ENCODE results near the gene GALNT14. TPM values are rescaled to one million over a fixed set of nuclear protein-coding genes. Genes with fewer than 3 reads are reported as not detected.

The GALNT14 gene
- total RNA-seq, 1 donor from 2014 or later, result 0.20 TPM

DNA sequence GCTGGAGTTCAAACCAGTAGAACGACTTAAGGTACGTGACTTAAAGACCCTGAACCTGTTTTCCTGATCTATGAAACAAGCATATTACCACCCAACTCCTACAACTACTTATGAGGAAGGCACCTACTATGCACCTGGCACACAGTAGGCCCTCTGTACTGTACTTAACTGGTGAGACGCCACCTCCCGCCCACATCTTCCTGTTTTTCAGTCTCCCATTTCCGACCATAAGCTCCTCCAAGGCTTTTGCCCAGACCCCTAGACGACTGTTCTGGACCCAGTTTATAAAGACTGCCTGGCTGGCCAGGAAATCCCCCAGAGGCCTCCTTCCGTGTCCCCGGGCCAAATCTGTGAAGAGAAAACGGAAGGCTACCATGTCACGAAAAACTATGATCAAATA, 1.5 kb downstream of the GALNT14 start:
- intact Hi-C loops (cut with micrococcal nuclease), result no loop called here

DNA sequence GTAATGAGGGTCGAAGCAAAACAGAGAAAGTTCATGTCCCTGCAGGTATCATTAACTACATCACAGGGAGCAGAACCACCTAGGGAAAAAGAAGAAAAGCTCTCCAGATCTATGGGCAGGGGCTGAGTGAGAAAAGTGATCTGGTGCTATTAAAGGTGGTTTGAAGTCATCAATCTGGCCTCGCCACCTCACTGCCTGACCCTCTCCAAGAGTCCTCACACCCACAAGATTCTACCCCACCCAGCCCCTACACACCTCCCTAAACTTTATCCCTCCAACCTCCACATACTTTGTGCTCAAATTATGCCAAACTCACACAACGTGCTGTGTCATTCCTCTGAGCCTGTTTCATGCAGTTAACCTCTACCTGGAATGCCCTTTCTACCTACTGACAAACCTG, 2.2 kb downstream of the GALNT14 start:
- intact Hi-C loops (cut with micrococcal nuclease), result no loop called here

DNA sequence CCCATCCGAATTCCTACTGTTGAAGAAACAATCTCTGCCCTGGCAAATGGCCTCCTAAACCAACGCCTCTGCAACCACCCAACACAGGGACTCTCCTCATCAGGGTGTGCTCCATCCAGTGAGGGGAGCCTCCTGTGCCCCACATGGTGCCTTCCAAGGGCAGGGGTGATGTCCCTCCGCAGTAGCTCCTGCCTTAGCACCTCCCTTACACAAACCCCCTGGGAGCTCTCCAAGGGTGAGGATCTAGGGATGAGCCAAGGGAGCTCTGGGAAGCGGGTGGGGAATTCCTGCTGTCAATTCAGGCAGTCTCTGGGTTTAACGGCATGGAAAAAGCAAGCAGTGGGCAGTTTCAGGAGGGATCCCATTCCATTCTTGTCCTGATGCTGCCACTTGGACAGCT, 3.8 kb downstream of the GALNT14 start:
- intact Hi-C loops (cut with micrococcal nuclease), result no loop called here

DNA sequence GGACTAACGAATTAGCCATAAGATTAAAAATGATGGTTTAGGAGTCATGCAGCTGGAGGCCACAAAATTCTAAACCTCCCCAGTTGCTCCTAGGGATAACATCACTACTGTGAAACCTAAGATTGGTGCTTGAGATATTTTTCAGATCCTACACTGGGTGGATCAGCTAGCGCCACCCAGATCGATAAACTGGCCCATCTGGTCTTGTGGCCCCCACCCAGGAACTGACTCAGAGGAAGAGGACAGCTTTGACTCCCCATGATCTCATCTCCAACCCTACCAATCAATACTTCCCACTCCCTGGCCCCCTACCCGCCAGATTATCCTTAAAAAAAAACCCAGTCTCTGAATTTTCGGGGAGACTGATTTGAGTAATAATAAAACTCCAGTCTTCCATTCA, 5.5 kb downstream of the GALNT14 start:
- intact Hi-C loops (cut with micrococcal nuclease), result no loop called here

DNA sequence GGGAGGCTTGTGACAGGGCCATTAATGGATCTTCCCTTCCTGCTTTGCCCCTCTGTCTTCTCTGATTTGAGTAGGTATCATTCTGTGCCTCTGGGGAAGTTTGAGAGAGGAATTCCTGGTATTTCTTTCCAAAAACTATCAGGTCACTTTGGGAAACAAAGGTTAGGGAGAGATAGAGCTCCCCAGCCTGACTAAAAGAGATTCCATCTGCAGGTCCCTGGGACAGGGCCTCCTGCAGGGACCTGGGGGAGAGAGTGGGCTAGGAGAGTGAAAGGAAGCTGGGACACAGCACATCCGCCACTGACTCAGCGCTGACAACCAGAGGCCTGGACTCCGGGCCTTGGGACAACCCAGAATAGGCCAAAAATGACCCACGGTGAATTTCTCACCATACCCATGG, 6.4 kb downstream of the GALNT14 start:
- intact Hi-C loops (cut with micrococcal nuclease), result no loop called here

DNA sequence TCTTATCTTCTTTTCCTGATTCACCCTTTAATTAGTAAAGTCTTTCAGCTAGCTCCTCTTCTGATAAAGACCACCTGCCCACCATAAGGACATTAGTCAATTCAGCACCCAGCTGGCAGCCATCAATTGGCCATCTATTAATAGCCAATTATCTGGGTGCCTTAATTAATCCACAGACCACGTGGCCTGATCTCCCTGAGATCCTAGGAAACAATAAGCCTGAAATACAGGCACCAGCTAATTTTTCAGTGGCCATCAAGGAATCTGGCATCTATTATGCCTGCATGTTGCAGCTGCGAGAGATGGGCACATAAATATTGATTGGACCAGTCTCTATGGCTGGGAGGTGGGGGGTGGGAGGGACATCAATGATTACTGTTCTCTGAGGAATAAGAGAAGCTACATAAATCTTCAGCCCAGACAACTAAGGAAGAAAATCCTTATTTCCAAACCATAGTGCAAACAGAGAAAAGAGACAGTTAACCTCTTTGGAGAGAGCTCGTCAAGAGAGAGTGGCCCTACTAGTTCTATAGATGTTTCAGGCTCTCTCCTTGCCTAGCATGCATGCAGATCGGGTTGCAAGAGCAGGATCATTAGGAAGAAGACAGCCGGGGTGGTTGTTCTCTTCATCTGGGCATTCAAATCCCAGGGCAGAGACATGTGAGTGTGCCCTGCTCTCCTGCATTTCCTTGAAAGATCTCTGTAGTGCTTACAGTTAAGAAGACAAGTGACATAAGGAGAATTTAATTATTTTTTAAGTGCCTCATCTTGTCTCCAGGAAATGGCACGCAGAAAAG, 8.7 kb downstream of the GALNT14 start:
- intact Hi-C loops (cut with micrococcal nuclease), result no loop called here

DNA sequence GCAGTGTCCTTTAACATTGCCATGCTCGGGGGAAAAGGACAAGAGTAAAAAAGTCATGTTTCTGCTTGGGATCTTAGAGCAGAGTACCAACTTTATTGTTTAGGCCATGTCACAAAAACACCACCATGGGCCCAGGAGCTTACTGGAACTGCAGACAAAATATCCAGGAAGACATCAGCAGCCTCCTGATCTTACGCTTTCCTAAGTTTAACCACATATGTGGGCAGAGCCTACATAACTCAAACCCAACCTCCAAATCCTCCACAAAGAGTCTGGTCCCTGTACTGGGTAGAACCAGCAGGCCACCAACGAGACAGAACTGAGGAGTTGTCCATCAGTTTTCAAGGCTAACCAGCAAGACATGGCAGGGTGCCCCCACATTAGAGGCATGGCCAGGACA, 10.3 kb downstream of the GALNT14 start:
- intact Hi-C loops (cut with micrococcal nuclease), result no loop called here

DNA sequence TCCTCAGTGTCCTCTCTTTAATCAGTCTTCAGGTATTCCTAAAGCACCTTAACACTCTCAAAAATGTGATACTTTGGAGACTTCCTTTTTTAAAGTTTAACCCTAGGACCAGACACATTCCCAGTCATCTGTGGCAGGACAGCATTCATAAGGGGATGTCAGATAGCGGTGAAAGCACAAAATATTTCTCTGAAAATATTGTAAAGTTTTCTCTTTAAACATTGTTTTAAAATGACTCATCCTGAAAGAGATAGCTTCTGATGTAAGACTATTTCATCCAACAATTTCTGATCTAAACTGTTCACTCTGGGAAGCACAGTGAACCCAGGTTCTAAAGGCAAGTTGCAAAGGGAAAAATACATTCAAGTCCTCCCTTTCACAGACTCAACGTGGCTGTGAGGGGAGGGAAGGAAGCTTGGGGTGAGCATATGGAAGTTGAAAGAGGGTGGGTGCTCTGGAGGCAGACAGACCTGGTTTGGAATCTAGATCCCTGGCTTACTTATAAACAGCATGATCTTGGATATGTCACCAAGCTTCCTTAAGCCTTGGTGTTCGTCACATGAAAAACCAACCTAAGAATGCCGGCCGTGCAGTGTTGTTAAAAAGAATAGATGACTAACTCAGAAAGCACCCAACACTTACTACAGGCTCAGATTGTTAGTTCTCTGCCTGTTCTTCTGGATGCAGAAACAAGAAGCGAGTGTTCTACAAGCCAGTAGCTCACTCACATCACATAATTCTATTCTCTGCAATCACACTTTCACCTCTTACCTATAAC, 12.1 kb downstream of the GALNT14 start:
- intact Hi-C loops (cut with micrococcal nuclease), result no loop called here

DNA sequence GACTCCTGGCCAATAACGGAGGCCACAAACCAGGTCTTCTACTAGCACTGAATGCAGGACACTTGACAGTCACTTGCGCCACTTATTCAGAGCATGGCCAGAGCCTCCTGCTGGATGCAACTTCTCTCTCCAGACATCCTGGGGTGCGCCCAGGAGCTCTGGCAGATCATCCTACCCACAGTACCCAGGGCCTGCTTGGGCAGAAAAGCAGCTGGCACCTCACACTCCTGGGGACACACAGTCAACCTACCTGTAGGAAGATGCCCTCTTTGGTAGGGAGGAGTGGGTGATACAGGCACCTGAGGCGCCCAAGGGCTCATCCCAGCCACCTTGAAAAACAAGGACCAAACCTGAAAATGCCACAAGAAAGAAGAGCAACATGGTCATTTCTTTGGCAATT, 13.3 kb downstream of the GALNT14 start:
- intact Hi-C loops (cut with micrococcal nuclease), result no loop called here

DNA sequence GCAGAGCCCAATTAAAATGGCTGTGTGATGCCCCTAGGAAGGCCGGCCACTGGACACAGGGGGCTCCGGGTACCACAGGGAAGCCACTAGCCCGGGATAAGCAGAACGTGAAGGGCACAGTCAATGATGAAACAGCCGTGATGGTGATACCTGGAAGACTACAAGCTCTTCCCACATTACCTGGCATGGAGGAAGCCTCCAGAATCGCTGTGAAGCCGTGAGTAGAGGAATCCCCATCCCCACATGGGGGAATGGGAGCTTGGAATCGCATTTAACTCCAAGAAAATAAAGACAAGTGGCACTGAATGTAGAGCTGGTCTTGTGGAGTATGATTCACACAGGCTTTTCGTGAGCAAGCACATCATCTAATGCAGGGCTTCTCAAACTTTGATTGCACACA, 16.1 kb downstream of the GALNT14 start:
- intact Hi-C loops (cut with micrococcal nuclease), result no loop called here

DNA sequence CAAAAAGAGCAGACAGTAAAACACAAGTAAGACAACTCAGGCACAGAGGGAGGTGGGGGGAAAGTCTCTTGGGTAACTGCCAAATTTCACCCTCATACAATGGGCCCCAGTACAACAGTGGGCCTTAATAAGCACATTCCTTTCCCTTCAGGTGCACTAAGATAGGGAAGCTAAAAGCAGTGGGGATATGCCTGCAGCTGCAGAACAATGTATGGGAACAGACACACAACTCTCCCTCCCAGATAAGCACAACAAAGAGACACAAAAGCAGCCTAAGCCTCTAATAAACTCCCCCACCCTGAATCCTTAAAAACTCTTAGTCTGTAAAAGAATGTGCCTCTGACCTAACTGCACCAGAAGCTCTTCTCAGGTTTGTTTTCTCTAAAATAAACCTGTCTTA, 24.5 kb downstream of the GALNT14 start:
- intact Hi-C loops (cut with micrococcal nuclease), result no loop called here

DNA sequence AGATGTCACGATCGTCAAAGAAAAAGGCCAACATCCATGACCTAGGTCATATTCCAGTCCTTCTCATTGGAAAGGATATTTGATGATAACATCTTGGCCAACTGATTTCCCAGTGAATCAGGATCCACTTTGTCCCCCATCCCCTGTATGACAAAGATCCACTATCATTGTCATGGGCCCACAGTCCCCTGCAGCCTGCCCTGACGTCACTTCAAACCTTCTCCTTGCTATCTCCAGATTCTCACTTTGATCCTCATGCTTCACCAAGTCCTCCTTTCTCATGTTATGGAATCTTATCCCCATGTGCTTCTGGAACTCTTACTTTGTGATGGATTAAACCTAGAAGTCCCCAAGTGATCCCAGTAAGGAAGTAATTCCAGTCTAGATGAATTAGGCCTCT, 25.7 kb downstream of the GALNT14 start:
- intact Hi-C loops (cut with micrococcal nuclease), result no loop called here

DNA sequence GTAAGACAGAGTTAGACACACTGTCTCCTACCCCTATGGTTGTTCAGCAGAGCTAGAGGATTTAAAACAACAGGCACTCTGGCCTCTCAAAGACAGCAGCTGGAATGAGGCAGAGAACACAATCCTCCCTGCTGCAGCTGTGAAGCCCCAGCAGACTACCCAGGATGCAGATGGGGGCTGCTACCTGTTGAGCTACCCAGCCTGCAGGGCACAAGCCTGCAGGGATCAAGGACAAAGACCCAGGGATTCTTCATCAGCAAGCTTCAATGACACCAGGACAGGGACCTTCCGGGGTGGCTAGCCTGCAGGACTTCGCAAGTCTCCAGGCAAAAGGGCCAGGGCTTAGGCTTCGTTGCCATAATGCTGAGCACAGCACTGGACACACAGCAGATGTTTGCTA, 27.2 kb downstream of the GALNT14 start:
- intact Hi-C loops (cut with micrococcal nuclease), result no loop called here

DNA sequence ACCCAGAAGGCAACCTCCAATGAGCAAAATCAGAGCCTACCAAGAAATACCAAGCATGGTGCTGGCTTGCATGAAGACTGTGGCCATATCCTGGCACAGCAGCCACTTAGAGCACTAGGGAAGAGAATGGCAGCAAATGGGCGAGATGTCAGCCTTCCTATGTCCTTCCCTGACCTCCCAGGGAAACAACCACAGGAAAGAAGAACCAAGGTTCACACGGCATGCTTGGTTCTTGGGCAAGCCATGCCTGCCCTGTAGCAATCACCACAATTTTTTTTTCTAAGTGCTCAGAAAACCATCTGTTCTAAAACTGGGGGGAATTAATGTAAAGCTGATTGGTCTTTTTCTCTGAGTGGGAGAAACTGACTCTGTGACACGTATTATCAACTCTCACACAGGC, 27.8 kb downstream of the GALNT14 start:
- intact Hi-C loops (cut with micrococcal nuclease), result no loop called here

DNA sequence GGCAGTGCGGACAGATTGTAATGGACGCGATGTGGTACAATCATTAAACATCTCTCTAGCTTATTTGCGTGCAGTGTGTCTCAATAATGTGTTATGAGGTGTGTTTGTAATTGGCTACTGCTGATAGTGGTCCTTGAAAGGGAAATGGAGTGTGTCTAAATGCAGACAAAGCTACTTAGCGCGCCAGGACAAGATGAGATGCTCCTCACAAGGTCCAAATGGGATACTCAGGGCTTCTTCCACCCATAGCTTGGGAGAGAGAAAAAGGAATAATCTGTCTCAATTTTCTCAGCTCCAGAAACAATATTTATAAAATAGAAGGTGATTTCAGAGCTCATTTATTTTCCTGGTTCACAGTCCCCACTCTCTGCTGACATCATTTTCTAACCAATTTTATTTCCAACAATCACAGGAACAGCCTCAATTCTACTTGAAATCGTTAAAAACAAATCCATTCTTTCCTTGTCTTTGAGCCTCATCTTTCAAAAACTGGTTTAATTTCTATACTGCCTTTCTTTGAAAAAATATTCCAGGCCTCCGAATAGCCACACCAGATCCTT, 28.5 kb downstream of the GALNT14 start:
- intact Hi-C loops (cut with micrococcal nuclease), result no loop called here

DNA sequence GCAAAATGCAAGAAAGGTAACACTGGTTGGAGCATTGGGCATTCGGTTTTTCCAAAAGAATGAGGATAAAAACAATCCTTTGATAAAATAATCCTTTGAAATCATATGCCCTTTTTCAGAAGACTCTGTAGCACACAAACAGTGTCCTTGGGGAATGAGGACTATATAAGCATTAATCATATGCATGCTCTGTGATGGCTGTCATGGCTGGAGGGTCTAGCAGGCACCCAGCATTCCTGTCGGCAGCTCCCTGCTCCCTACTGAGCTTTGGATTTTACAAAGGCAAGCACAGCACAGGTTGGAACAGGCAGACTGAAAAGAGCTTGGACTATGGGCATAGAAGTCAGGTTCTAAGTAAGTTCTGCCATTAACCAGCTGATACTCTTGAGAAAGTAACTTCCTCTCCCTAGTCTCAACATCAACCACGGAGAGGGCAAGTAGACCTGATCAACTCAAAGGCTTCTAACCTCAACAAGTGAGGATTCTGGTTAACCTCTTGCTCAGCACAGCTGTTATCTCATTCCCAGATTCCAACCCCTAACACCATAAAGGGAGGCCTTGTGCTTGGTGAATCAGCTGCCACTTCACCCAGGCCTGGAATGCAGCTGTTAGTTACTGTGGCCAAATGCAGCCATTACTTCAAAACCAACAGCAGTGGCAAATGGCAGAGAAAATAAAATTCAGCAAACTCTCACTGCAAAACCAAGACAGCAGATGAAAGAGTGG, 29.5 kb downstream of the GALNT14 start:
- intact Hi-C loops (cut with micrococcal nuclease), result no loop called here

DNA sequence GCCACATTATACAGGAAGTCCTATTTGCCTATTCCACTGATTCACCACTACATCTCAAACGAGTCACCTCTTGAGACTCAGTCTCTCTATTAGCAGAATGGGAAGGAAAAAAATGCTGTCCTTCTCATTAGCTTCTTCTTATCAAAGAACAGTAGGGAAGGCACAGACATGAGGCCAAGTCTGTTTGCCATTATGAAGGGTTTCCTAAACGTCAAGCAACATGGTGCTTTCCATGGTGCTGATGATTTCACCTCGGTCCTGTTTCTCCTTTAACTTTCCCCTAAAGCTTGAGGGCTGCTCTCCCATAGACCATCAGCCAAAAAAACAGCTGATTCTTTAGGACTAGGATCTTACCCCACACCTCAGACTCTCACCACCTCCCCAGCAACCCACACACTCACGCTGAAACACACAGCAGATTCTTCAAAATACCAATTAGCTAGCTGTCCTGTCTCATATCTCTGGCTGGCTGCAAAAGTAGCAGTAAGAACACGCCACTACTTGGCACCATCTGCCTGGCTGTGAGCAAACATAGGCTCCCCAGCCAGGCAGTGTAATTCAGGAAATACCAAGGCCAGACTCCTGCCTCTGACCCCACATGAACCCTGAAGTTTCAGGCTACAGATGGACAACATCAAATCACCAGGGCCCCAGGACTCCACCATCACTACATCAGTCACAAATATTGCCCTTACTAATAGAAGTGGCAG, 30.5 kb downstream of the GALNT14 start:
- intact Hi-C loops (cut with micrococcal nuclease), result no loop called here

DNA sequence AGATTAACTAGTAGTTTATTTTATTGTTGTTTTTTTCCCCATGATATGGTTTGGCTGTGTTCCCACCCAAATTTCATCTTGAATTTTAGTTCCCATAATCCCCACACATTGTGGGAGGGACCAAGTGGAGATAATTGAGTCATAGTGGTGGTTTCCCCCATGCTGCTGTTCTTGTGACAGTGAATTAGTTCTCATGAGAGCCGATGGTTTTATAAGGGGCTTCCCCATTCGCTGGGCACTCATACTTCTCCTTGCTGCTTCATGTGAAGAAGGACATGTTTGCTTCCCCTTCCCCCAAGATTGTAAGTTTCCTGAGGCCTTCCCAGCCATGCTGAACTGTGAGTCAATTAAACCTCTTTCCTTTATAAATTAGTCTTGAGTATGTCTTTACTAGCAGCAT, 36.5 kb downstream of the GALNT14 start:
- intact Hi-C loops (cut with micrococcal nuclease), result no loop called here

DNA sequence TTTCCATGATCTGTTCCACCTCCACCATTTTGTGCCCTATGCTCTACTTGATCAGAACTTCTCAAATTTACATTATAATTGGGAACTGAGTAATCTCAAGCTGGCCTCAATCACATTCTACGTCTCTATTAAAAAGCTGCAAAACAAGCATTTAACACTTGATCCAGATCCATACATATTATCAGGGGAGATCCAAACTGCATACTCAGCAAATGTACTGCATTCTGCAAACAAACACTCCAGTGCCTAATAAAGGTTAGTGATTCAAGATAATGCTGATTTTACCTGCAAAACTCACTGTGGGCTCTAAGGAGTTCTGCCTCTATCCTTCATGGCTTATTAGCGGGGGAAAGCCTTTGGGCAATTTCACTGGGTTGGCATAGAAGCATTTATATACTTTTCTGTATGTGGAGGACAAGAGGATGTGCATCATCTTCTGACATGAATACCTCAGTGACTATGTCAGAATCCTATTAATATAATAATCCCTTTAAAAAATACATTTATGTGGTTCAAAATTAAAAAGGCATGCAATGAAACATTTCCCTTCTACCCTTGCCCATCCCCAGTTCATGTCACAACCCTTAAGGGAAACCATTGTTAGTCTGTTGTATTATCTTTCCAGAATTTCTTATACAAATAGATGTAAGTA, 40.2 kb downstream of the GALNT14 start:
- intact Hi-C loops (cut with micrococcal nuclease), result no loop called here

DNA sequence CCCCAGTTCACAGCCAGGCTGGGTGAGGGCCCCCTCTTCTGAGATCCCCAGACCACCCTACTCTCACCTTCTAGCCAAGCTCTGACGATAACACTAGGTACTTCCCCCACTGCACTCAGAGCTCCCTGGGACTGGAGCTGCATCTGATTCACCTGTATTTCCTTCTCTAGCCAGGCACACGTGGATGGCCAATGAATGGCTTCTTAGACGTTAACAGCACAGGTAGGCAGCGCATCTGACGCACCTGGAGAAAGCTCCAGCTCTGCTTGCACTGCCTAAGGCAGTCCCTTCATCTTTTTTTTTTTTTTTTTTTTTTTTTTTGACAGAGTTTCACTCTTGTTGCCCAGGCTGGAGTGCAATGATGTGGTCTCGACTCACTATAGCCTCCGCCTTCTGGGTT, 48.1 kb downstream of the GALNT14 start:
- intact Hi-C loops (cut with micrococcal nuclease), result no loop called here

DNA sequence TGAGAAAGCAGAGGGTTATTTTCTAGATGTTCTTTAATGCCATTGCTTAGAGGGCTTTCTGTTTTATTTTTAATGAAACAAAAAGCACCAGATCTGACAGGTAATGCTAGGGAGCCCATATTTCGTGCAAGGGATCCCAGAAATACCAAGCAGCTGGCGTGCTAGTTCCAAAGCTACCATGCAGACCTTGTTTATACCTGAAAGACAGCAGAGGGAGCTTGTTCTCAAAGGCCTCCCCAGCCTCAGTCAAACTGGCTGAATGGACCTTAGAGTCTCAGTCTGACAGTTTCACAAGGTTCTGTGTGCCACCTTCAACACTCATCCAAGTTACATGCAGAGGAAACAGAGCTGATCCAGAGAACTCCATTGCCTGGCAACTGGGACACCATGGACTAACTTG, 48.6 kb downstream of the GALNT14 start:
- intact Hi-C loops (cut with micrococcal nuclease), result no loop called here

Data from T-helper 2 cell treated with Interferon-gamma antibody and Interleukin-4, amounts not matched to agents 100 ng/mL and 5 ng/mL, for 36 hours (primary cell).